SH-SY5Y (cell line): ENCODE results near the gene HIVEP2.

ENCODE experiments used
- GATA2 ChIP-seq: IDR thresholded peaks from 2 replicates; pipeline ENCODE4 v1.6.1; 2011; ENCODE audit warnings: mild to moderate bottlenecking, low read depth, low read length
- GATA3 ChIP-seq: IDR thresholded peaks from 2 replicates; pipeline ENCODE4 v1.6.1; 2011; ENCODE audit warnings: low read depth, mild to moderate bottlenecking, low read length, moderate library complexity

Gene HIVEP2

DNA sequence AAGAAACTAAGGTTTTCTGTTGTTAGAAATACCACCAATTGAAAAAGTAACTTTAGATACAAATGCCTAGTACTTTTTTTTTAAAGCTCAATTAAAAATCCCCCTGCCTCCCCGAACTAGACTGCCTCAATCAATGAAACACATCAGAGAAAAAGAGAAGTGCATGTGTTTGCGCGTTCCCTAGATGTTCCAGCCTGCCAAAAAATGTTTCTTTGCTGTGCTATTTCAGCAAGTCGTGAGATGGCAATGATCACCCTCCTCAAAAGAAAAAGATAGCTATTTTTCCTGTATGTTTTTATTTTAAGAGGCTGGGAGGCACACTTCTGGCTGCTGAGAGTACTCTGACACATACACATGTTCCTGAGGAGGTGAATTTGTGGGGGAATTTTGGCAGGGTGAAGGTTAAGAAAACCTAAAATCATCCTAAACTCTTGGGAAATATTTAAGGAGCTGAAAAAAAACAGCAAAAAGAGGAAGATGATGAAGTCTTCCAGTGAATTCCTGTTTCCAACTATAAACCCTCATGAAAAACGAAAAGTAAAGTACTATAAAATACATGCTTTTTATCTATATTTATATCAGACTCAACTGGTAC lies 114.8 kb downstream of the HIVEP2 start:
- TF ChIP-seq GATA2 (no peak), GATA3 (no peak)

DNA sequence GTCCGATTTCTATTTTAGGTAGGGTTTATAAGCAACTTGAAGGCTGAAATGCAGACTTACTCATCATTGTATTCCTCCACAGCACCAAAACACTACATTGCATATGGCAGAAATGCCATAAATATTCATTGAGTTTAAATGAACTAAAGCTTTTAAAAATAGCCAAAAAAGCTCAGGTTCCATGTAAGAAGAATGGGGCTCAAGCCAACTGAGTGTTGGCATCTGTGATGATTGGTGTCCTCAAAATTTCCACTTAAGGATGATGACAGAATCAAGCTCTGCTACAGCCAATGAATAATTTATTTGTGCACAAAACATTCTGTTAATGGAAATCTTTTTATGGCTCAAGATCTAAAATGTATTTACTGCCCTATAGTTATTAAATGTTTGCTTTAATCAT lies 115.4 kb downstream of the HIVEP2 start:
- TF ChIP-seq GATA2 (no peak), GATA3 (no peak)

DNA sequence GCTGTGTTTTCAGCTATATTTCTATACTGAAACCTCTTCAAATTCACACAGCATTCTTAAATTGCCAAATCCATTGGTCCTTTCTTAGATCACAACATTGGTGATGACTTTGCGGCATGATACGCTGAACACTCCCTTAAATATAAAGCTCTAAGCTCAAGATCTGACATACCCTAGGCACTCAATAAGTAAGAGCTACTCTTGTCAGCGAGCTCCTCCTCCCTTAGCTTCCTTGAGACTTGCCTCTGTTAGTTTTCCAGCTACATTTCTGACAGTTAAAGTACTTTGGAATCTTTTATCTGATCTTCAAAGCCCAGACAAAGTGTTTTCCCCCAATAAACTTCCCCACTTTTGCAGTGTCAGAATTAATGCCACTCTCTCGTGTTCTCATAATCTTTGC lies 117.0 kb downstream of the HIVEP2 start:
- no peak for TF ChIP-seq GATA3

DNA sequence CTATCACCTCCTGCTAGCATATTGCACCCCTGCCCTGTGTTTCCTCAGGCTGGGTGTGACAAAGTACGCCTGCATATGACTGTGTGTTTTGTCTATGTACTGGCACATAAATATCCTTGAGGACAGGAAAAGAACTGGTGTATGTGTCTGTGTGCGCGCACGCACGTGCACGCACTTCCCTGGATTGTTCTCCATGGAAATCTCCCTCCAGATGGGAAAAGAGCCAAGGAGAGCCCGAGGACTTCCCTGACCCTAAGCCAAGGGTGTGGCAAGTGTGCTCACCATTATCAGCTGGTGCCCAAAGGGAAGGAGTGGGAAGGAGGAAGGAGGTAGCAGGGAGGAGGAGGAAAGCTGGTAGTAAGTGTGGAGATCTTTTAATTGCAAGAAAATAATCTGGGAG lies 117.6 kb downstream of the HIVEP2 start:
- no peak for TF ChIP-seq GATA3

DNA sequence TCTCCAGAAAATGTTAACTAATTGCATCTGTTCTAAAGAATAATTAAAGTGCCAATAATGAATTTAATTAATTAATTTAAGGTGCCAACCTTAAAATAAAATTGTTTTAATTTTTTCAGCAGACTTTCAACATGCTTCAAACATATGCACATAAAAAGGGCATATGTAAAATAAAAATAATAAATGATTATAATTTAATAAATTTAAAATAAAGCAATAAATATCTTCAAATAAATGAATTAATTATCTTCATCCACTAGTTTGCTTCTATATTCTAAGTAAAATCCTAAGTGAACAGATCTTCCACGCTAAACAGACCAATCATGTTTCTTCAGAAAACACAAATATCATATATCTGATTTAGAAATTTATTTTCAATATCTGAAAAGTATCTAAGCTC lies 119.2 kb downstream of the HIVEP2 start:
- no peak for TF ChIP-seq GATA2
- TF ChIP-seq GATA3 = no peak

DNA sequence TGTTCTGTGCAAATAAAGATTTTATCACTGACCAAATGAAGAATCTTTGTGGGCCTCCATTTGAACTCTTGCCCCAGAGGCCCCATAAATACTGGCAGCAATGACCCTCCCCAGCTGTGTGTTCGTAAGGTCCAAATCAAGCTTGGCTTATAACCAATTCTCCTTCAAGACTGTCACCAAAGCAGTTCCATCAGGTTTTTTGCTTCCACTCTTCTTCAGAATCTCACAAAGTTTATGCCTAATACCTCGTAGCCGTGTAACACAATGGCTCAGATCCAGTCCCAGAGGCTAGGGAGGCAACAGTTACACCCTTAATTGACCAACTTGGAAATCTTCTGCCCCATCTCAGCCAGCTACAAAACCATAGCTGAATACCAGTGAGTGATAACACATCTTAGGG lies 120.5 kb downstream of the HIVEP2 start:
- TF ChIP-seq GATA2 = no peak
- no peak for TF ChIP-seq GATA3

DNA sequence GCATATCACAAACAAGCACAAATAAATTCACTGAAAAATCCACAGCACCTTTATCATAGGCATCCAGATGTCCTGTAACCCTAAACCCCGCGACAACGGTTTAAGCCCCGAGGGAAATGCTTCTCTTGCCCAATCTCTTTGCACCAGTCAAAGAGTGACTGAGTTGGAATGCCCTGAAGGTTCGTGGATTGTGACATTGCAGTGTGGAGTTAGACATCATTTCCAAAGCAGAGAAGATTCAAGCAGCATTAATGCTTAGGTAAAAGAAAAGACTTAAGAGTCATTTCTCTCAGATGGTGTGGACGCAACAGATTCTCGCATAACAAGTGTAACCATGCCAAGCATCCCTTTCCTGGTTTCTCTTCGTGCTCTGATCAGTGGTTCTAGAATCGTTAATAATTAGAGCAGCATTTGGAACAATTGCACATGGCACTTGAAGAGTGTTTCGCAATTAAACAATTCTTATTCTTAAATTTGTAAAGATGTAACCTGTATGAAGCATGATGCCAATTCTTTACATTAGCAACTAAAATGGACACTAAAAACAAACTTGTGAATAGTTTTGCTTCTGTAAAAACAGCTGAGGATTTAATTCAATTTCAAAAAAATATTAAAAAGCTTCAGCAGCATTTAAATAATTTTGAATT lies 121.6 kb downstream of the HIVEP2 start:
- TF ChIP-seq GATA2 = no peak
- TF ChIP-seq GATA3 = no peak

DNA sequence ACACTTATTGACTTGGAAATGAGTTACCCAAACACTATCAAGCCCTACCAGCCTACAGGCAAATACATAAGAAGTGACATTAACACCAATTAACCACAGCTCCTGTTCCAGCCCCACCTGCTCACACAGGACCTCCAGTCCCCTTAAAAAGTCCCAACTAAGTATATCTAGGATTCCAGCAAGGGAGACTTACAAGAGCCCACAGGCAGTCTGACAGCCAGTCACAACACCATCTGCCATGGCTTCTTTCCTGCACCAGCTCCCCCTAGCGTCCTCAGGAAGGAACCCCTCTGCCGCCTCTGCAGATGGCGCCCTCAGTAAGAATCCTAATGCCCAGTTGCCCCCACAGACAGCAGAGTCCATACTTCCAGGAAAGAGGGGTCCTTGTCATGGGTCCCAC lies 122.1 kb downstream of the HIVEP2 start:
- TF ChIP-seq GATA2 = no peak
- no peak for TF ChIP-seq GATA3

DNA sequence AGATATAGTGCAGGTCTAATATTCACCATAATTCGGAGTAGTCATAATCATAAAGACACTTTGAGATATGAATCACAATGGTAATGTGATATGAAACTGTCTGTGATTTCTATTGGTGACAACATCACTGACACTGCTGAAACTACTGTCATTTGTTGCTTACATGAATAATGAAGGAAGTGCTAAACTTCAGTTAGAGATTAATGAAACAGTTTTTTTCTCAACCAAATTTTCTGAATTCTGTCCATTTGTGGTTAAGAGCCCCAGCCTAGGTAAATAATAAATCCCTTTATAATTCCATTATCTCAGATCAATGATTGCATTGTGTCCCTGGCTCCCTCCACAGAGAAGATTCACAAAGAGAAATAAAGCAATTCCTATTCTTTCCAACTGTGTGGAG lies 122.6 kb downstream of the HIVEP2 start:
- TF ChIP-seq GATA3 = no peak
- TF ChIP-seq GATA2 = no peak

DNA sequence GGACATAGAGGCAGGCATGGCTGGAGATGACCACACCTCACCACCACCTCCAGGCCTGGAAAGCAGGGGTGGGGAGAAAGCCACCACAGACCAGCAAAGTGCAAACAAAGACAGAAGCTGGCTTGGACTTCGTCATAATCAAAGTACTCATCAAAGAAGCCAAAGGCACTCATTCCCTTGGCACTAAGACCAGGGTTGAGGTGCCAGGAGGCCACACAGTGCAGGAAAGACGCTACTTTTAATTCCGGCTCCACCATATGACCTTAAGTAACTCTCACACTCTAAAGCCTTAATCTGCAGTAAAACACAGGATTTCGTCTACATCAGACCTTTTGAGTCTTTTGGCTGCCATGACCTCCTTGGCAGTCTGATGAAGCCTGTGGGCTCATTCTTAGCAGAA lies 123.1 kb downstream of the HIVEP2 start:
- TF ChIP-seq GATA3 = no peak
- TF ChIP-seq GATA2 = no peak

DNA sequence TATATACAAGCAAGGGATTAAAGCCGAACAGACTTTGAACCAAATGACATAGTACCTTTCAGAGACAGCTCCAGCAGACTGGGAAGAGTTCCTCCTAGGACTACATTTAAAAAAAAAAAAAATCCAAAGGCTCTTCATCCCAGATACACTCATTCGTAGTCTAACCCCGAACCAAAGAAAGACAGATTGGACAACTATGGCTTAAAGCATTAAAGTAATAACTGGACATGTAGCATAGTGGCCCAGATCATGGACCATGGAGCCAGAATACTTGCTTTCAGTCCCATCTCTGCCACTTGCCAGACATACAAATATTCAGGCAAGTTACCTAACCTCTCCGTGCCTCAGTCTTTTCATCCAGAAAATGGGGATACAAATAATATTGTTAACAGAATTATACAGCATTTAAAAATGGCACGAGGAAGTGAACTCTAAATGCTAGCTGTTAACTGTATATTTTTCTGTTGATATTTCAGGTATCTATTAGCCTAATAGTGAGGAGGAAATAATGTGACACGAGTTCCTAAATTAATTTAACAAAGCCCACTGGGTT lies 123.7 kb downstream of the HIVEP2 start:
- no peak for TF ChIP-seq GATA3
- TF ChIP-seq GATA2 = no peak

DNA sequence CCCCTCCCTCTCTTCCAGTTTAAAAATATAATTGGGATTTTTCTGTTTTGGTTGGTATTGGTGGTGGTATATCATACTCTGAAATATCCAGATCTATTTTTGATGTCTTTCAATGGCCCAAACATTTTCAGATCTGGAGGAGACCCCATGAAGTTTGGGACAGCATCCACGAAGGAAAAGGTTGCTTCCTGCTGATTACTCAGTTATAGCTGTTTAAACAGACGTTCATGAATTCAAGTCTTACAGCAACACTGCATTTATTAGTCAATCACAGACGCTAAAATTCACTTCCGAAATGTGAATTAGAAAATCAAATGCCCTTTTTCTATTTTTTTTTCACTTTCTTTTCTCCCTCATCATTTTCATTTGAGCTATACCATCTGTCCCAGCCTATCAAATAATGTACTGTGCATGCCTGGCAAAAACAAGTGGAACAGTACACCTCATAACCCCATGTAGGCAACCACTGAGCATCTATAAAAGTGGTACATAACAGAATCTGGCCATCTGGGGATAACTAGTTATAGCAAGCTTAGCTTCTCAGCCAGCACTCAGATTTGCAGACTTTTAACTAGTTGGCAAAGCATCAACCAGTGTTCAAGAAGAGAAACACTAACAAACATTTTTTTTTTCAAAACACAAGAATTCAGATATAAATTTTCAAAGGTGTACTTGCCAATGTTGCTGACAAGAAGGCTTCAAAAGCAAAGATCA lies 124.5 kb downstream of the HIVEP2 start:
- TF ChIP-seq GATA2 (no peak), GATA3 (no peak)

DNA sequence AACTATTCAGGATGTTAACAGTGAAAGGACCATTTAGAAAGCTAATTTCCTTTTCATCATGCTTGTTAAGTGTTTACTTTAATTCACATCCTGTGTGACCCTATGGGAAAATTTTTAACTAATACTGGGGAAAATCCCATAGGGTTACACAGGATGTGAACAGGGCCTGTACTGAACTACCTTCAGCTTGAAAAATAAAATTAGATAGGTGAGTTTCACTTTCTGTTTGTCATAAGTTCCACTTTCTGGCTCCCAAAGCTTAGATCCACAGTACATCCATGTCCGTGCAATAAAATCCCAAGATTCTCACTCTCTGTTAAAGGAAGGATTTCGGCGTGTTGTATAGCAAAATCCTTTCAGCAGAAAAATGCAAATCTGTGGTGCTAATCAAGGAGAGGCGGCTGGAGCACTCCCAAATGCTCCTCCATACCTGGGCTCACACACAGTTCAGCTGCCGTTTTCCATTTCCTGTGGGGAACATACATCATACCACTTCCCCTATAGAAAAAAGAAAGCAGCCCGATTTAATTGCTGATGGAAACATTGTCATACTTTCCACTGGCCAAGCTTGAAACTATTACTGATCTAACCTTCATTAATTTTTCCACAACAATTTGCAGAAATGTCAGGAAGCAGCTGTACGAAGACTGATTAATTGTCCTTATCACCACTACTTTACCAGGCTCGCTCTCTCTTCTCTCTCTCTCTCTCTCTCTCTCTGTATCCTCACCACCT lies 125.2 kb downstream of the HIVEP2 start:
- TF ChIP-seq GATA3 (no peak), GATA2 (no peak)

DNA sequence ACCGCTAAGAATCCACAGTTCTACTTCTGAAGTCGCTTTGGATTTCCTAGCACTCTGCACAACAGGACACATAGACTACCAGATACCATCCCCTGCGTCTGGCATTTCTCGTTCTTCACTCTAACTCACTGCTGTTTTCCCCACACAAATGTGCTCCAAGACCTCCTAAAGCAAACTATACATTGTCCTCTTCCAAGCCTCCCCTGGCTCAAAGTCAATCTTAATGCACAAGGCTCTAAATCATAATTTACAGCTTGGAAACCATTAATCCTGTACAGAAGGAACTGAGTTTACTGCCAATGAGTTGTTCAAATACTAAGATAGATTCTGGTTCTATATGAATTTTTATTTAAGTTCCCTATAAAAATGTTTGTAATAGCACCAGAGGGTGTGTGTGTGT lies 128.5 kb downstream of the HIVEP2 start:
- TF ChIP-seq GATA3 = no peak

DNA sequence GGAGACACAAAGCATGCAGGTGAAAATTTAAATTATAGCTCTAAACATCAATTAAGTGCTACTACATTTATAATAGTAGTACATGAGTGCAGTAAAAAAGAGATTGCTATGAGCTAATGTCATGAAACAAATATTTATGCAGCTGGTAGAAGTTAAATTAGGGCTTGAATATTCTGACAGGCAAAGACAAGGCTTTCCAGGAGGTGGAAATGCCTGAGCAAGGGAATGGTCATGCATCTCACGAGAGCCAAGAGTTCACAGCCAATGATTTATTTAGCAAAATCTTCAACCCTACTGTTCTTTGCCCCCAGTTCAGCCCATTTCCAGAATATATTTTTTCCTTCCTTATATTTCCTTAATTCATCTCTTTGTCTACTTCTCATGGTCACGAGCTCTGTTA lies 128.9 kb downstream of the HIVEP2 start:
- TF ChIP-seq GATA2 = no peak
- no peak for TF ChIP-seq GATA3
